ENCODE data around the gene PCOLCE2.

- TF ChIP-seq CTCF (conservative IDR thresholded peaks at IDR 0.05; ENCODE audit: low read depth, low read length) (no peak), EZH2 (IDR thresholded peaks at IDR 0.05; ENCODE audit: low read length, unreplicated experiment) (no peak), EZH2phosphoT487 (IDR thresholded peaks at IDR 0.05; ENCODE audit: borderline replicate concordance, low read length) (no peak)
Observed at GRCh38 chr3:142898346-142899213, 9.7 kb upstream of the PCOLCE2 start.

Data from PC-3 (cell line).